K562 (cell line): ENCODE measurements around the gene QPRT. TPM values are rescaled to one million over a fixed set of nuclear protein-coding genes. Genes with fewer than 3 reads are reported as not detected.
A peak's percentile ranks its signal among the peaks of the same experiment; 100 is the strongest.
"Not testable (repeated sequence)": the region's sequence is repeated elsewhere in the genome, so short reads cannot be mapped to it uniquely, and the experiment has no call there.

ENCODE experiments used
- ATAC-seq: fragments of 200-7000 bp; cut with Tn5 transposase; 3 replicates; pipeline ENCODE4 v1.9.1; 2020; ENCODE audit warnings: moderate library complexity
- BruUV-seq: library from RNA; stranded (reverse); fragments of 400-500 nt; replicated peaks from 2 replicates; lab custom pipeline; 2021; lab: Mats Ljungman, UMichigan
- CTCF ChIA-PET: fragments of 300-600 bp; formaldehyde crosslinking; extraction: SDS; loops from one replicate; lab custom pipeline; 2021; ENCODE audit warnings: low intra/inter-chr PET ratio; lab: Yijun Ruan, JAX
- POLR2A ChIA-PET: fragments of 300-600, 350-650 bp; sonication (Branson Sonifier 250); formaldehyde crosslinking; extraction: SDS; loops from one replicate; lab custom pipeline; 2021; ENCODE audit warnings: antibody characterized with exemption, inconsistent platforms; lab: Yijun Ruan, JAX
- DNase-seq, 4 experiments: peaks; one replicate each; pipeline versions ENCODE4 v3.0.0 to v3.0.0-alpha.2; 2011 to 2018; ENCODE audit warnings: low spot score in 3 of 4, mixed read lengths in 3 of 4; ENCODE audit errors: extremely low read depth in 1 of 4
- FAIRE-seq: peaks from 2 replicates; lab custom pipeline; 2011; peaks lifted over from hg19 to GRCh38; lab: Jason Lieb, UNC
- H2AFZ ChIP-seq: 2 replicates; pipeline ENCODE4 v1.6.0; 2011; ENCODE audit warnings: low read depth, low read length, control low read depth, inconsistent platforms
- H3K27ac ChIP-seq: fragments of 200-600 bp; 3 replicates; pipeline ENCODE4 v1.8.0; 2011; ENCODE audit warnings: low read depth, mild to moderate bottlenecking, control low read depth, inconsistent platforms, low read length, moderate library complexity, mixed read lengths; ENCODE audit errors: extremely low read depth
- H3K27me3 ChIP-seq, 2 experiments: fragments of 300-600 bp in 1 of 2; 2 replicates in 1 of 2; 3 replicates in 1 of 2; pipeline versions ENCODE4 v1.6.0 to v1.8.0; 2011; ENCODE audit warnings: inconsistent platforms in 2 of 2, low read length in 2 of 2, mild to moderate bottlenecking in 1 of 2, mixed read lengths in 1 of 2, moderate library complexity in 1 of 2; ENCODE audit not compliant: control insufficient read depth in 2 of 2, insufficient read depth in 2 of 2
- H3K36me3 ChIP-seq: fragments of 300-600 bp; 3 replicates; pipeline ENCODE4 v1.8.0; 2011; ENCODE audit warnings: mild to moderate bottlenecking, low read length, inconsistent platforms; ENCODE audit not compliant: control insufficient read depth, insufficient read depth
- H3K4me1 ChIP-seq, 2 experiments: fragments of 200-600 bp in 1 of 2; replicated peaks in 1 of 2; 2 replicates in 1 of 2; 3 replicates in 1 of 2; pipeline versions ENCODE4 v1.5.1 to v1.8.0; 2011; ENCODE audit warnings: inconsistent platforms in 2 of 2, low read length in 2 of 2, mild to moderate bottlenecking in 1 of 2, mixed read lengths in 1 of 2, moderate library complexity in 1 of 2; ENCODE audit not compliant: control insufficient read depth in 2 of 2, insufficient read depth in 2 of 2
- H3K4me2 ChIP-seq: 2 replicates; pipeline ENCODE4 v1.6.1; 2011; ENCODE audit warnings: low read length, control low read depth, inconsistent platforms, mixed read lengths; ENCODE audit not compliant: insufficient read depth
- H3K4me3 ChIP-seq: fragments of 200-600 bp; sonication (generic), shearing (Covaris generic); 2 replicates; pipeline ENCODE4 v1.5.1; 2016; ENCODE audit warnings: control low read depth, inconsistent platforms
- H3K79me2 ChIP-seq: fragments of 200-600 bp; 3 replicates; pipeline ENCODE4 v1.8.0; 2011; ENCODE audit warnings: low read length, inconsistent platforms; ENCODE audit not compliant: control insufficient read depth, insufficient read depth
- H3K9ac ChIP-seq, 2 experiments: 2 replicates each; pipeline versions ENCODE4 v1.6.0 to v1.6.1; 2011; ENCODE audit warnings: low read depth in 2 of 2, low read length in 2 of 2, control low read depth in 1 of 2, inconsistent platforms in 1 of 2, mild to moderate bottlenecking in 1 of 2, mixed read lengths in 1 of 2; ENCODE audit not compliant: insufficient read depth in 1 of 2
- H3K9me1 ChIP-seq: one replicate; pipeline ENCODE4 v1.6.0; 2011; ENCODE audit warnings: inconsistent platforms, mild to moderate bottlenecking, low read length, moderate library complexity; ENCODE audit not compliant: control insufficient read depth, insufficient read depth
- H3K9me3 ChIP-seq: replicated peaks from 2 replicates; pipeline ENCODE4 v1.5.1; 2011; ENCODE audit warnings: low read depth, low read length, inconsistent platforms; ENCODE audit not compliant: control insufficient read depth, insufficient read depth
- H4K20me1 ChIP-seq: replicated peaks from 2 replicates; pipeline ENCODE4 v1.6.1; 2011; ENCODE audit warnings: low read length, inconsistent platforms, mixed read lengths; ENCODE audit not compliant: control insufficient read depth, insufficient read depth
- CEBPG ChIP-seq, 3 experiments: fragments of 200-800 bp in 1 of 3; sonication (Bioruptor generic) in 1 of 3; sonication (generic) in 1 of 3; formaldehyde crosslinking in 1 of 3; IDR thresholded peaks in 2 of 3; conservative IDR thresholded peaks in 1 of 3; 2 replicates each; pipeline versions ENCODE4 v1.6.1 to v1.8.0; 2016 to 2022; ENCODE audit warnings: missing compliant biosample characterization in 2 of 3, missing genetic modification characterization in 2 of 3, mild to moderate bottlenecking in 1 of 3, missing genetic modification reagents in 1 of 3
- NRF1 ChIP-seq, 2 experiments: fragments of 450-650 bp; IDR thresholded peaks in 1 of 2; conservative IDR thresholded peaks in 1 of 2; 2 replicates each; pipeline ENCODE4 v1.6.1; 2014; ENCODE audit warnings: mild to moderate bottlenecking in 2 of 2
- ZNF121 ChIP-seq: sonication (generic); formaldehyde crosslinking; conservative IDR thresholded peaks from 2 replicates; pipeline ENCODE4 v1.8.0; 2022; ENCODE audit warnings: missing genetic modification reagents
- WGBS: fragments of 100-300 bp; shearing (Covaris generic); methylation state at CpG from one replicate; pipeline ENCODE4 v1.1.6; 2016; ENCODE audit warnings: low coverage, mixed read lengths; ENCODE audit not compliant: insufficient coverage; ENCODE audit errors: missing lambda C conversion rate; 5-methylcytosine and 5-hydroxymethylcytosine counted together
- in situ Hi-C: fragments of 300-500 bp; cut with MboI; formaldehyde crosslinking; loops from 4 replicates; pipeline ENCODE4 v1.15.0; 2018; ENCODE audit warnings: inconsistent platforms, mixed read lengths
- intact Hi-C: fragments of 100-400 bp; cut with micrococcal nuclease; formaldehyde crosslinking; loops from 2 replicates; pipeline ENCODE4 v1.14.2; 2022
- polyA plus RNA-seq, 8 experiments: library from polyadenylated mRNA; depleted of rRNA in 4 of 8; stranded (reverse) in 5 of 8; unstranded in 3 of 8; fragments of >200 nt; fragmentation: Nextera tagmentation in 2 of 8; fragmentation: Illumina TruSeq in 1 of 8; extraction: Ambion mirVana in 2 of 8; extraction: Trizol in 1 of 8; gene quantifications; 2 replicates each; pipeline versions ENCODE4 v1.2.1 to v1.2.3, GENCODE V29; 2011 to 2014; ENCODE audit warnings: inconsistent platforms in 1 of 8, missing spikeins in 1 of 8
- total RNA-seq, 7 experiments: library from RNA; depleted of rRNA in 6 of 7; stranded (reverse); fragments of >200 nt in 6 of 7; fragmentation: Illumina TruSeq in 2 of 7; extraction: Trizol in 2 of 7; gene quantifications; 2 replicates each; pipeline versions ENCODE4 v1.2.1 to v1.2.3, GENCODE V29; 2011 to 2021; ENCODE audit warnings: low replicate concordance in 1 of 7
- TF ChIP-seq, protein P1 (sequence below), 2 experiments: fragments of 450-650 bp in 1 of 2; sonication (generic) in 1 of 2; formaldehyde crosslinking in 1 of 2; IDR thresholded peaks in 1 of 2; conservative IDR thresholded peaks in 1 of 2; 2 replicates each; pipeline versions ENCODE4 v1.6.1 to v1.8.1; 2016 to 2023; ENCODE audit warnings: mild to moderate bottlenecking in 2 of 2, moderate library complexity in 2 of 2, inconsistent platforms in 1 of 2, missing genetic modification reagents in 1 of 2

Gene QPRT
- total and polyA plus RNA-seq, 9 of the 15 experiments (the other 6 are each of a cell fraction or from before 2014, with no cell fraction given), result 7.7 to 112 (median 64.1) TPM

DNA sequence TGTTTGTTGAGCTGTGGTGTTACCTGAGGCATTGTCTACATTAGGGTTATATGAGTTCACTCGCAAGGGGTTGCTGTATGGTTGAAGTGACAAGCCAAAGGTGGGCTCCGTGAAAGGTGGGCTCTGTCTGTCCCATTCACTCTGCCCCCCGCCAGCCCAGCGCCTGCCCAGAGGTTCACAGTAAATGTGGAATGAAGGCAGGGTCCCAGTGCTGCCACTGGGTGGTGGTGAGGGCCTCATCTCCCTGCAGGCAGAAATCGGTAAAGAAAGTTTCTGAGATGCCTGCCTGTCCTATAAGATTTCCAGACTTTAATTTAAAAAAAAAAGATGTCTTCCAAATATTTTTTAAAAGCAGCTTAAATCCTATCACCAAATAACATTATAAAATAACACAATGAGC is 42.6 kb upstream of the QPRT start:
- H3K27ac ChIP-seq, H3K36me3 ChIP-seq, DNase-seq, H2AFZ ChIP-seq, BruUV-seq, H3K9me1 ChIP-seq, H3K4me3 ChIP-seq, H3K4me2 ChIP-seq, H3K79me2 ChIP-seq, H3K9ac ChIP-seq, CTCF ChIA-PET, H3K9me3 ChIP-seq, intact Hi-C loops, H3K4me1 ChIP-seq, H3K27me3 ChIP-seq, in situ Hi-C loops, POLR2A ChIA-PET, H4K20me1 ChIP-seq: not testable (repeated sequence)
- WGBS, result no CpG with 5 or more reads among the region's 5 CpGs
- 0 out of 4 replicates have a peak, but pooled peaks of 1 of the 2 experiments have one; percentile 15 for TF ChIP-seq NRF1 (conservative IDR thresholded peaks at IDR 0.05 in 1 of 2, IDR thresholded peaks at IDR 0.05 in 1 of 2)
- ATAC-seq, result peak; percentile 94
- peak; percentile 55 for FAIRE-seq

- not testable (repeated sequence) for DNase-seq; BruUV-seq; H3K4me3 ChIP-seq; H3K36me3 ChIP-seq; H3K79me2 ChIP-seq; FAIRE-seq; H3K9ac ChIP-seq; H3K27ac ChIP-seq; H4K20me1 ChIP-seq; TF ChIP-seq CEBPG (tag; conservative IDR thresholded peaks at IDR 0.05 in 1 of 2, IDR thresholded peaks at IDR 0.05 in 1 of 2)
- TF ChIP-seq, protein P1, sequence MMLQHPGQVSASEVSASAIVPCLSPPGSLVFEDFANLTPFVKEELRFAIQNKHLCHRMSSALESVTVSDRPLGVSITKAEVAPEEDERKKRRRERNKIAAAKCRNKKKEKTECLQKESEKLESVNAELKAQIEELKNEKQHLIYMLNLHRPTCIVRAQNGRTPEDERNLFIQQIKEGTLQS (IDR thresholded peaks at IDR 0.05), result peak; percentile 23; the same call in 1 of the 2 replicates
- TF ChIP-seq, protein P1 (CRISPR knock-in tag; conservative IDR thresholded peaks at IDR 0.05), result not testable (repeated sequence)
- TF ChIP-seq CEBPG (CRISPR knock-in tag; IDR thresholded peaks at IDR 0.05) (0 out of 2 replicates have a peak, but pooled peaks have one; percentile 35), ZNF121 (CRISPR knock-in tag) (peak; percentile 64)
- TF ChIP-seq, all 486 proteins: peak for 3; not testable (repeated sequence) for 483
- peaks cover 12 to 19% of the 10 kb centered on the region in 2 experiments for H3K4me1 ChIP-seq
- CTCF ChIA-PET, in situ Hi-C loops, POLR2A ChIA-PET, H2AFZ ChIP-seq, H3K4me2 ChIP-seq, H3K9me3 ChIP-seq, H3K9me1 ChIP-seq, intact Hi-C loops, ATAC-seq, H3K27me3 ChIP-seq: not testable (repeated sequence)
- 87% methylated on average over 6 of the region's 8 CpGs for WGBS
Measured at GRCh38 chr16:29638751-29639150, 40.2 kb upstream of the QPRT start.
